IPS DF 4.7 (cell line): ENCODE results near the gene AKAP6.

Experiments
- DNase-seq: peaks from one replicate; pipeline ENCODE4 v3.0.0-alpha.2; 2013; ENCODE audit warnings: low spot score; ENCODE audit errors: extremely low read depth

Gene AKAP6, protein sequence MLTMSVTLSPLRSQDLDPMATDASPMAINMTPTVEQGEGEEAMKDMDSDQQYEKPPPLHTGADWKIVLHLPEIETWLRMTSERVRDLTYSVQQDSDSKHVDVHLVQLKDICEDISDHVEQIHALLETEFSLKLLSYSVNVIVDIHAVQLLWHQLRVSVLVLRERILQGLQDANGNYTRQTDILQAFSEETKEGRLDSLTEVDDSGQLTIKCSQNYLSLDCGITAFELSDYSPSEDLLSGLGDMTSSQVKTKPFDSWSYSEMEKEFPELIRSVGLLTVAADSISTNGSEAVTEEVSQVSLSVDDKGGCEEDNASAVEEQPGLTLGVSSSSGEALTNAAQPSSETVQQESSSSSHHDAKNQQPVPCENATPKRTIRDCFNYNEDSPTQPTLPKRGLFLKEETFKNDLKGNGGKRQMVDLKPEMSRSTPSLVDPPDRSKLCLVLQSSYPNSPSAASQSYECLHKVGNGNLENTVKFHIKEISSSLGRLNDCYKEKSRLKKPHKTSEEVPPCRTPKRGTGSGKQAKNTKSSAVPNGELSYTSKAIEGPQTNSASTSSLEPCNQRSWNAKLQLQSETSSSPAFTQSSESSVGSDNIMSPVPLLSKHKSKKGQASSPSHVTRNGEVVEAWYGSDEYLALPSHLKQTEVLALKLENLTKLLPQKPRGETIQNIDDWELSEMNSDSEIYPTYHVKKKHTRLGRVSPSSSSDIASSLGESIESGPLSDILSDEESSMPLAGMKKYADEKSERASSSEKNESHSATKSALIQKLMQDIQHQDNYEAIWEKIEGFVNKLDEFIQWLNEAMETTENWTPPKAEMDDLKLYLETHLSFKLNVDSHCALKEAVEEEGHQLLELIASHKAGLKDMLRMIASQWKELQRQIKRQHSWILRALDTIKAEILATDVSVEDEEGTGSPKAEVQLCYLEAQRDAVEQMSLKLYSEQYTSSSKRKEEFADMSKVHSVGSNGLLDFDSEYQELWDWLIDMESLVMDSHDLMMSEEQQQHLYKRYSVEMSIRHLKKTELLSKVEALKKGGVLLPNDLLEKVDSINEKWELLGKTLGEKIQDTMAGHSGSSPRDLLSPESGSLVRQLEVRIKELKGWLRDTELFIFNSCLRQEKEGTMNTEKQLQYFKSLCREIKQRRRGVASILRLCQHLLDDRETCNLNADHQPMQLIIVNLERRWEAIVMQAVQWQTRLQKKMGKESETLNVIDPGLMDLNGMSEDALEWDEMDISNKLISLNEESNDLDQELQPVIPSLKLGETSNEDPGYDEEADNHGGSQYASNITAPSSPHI (N-terminal part only)

DNA sequence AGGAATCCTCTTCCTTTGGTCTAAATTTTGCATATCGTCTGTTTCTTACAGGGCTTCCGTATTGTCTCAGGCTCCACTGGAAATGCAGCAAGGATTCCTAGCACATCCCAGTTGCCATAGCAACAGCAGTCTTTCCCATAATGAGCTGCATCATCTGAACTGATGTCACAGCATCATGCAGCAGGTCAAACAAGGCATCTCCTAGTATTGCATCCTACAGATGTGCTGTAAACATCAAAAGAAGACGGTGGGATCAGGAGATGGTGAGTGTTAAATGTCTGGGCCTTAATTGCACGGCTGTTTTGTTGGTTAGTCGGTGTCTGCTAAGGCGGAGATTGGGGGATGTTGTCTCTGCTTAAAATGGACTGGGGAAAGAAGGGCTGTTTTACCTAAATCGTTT is at the start of gene AKAP6:
Gene AKAP6, plus strand, starts transcription at position 153 of the 400 bp plus-strand sequence. CDS start 104,196 bp downstream, outside the sequence.
- no peak for DNase-seq

- DNase-seq = no peak
Observed at GRCh38 chr14:32286602-32287001, 42.5 kb upstream of the AKAP6 start.

DNA sequence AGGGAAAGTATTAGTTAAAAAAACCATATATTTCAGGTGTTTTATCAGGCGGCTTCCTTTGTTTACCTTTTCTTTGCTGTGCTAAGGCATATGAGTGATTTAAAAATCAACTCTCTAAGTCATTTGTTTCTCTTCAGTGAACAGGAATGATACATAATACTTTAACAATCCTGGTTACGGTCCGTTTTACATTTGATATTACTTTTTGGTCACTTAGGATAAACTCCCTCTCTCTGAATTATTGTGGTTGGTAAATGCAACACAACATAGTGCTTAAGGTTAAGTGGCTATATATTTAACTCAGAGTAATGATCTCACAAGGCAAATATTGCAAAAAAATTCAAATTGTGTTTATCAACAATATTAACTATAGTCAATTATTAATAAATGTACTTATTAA is 32.7 kb upstream of the AKAP6 start:
- no peak for DNase-seq

GRCh38 chr14:32298346-32298745 is 30.8 kb upstream of the AKAP6 start:
- no peak for DNase-seq

GRCh38 chr14:32300136-32300535 is 29.0 kb upstream of the AKAP6 start:
- no peak for DNase-seq

DNA sequence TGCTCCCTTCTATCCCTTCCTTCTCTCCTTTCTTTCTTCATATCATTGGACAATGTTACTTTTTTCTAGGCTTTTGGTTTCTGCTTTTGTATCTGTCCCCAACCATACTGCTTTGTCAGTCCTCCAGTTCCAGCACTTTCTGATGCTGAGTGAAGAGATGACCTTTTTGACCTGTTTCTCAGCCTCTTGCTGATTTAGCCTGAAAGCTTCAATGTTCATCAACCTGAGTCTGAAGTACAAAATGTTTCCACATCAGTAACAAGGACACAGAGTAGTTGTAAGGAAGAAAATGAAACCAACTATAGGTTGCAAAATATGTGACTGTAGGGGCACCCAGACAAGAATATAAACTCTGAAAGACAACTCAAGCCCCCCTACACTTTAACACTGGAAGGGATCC is 25.2 kb upstream of the AKAP6 start:
- no peak for DNase-seq

GRCh38 chr14:32304296-32304695 is 24.8 kb upstream of the AKAP6 start:
- DNase-seq = no peak

DNA sequence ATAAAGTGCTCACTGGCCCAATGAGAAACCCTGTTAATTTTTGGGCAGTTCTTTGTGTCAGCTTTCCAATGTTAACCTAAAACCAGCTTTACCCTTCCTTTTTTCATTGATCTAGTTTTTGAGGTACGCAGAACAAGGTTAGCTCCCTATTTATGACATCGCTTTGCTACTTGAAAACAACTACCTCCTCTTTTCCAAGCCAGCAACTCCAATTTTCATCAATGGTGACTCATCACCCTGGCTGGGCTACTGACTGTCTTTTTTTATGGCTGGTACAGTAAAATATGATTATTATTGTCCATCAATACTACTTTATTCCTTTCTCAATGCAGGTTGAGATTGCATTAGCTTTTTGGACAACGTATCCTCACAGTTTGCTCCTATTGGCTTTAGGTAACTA is 22.5 kb upstream of the AKAP6 start:
- DNase-seq = no peak

- no peak for DNase-seq
Observed at GRCh38 chr14:32307881-32308582, 21.1 kb upstream of the AKAP6 start.

- no peak for DNase-seq
Observed at GRCh38 chr14:32310876-32311275, 18.2 kb upstream of the AKAP6 start.

DNA sequence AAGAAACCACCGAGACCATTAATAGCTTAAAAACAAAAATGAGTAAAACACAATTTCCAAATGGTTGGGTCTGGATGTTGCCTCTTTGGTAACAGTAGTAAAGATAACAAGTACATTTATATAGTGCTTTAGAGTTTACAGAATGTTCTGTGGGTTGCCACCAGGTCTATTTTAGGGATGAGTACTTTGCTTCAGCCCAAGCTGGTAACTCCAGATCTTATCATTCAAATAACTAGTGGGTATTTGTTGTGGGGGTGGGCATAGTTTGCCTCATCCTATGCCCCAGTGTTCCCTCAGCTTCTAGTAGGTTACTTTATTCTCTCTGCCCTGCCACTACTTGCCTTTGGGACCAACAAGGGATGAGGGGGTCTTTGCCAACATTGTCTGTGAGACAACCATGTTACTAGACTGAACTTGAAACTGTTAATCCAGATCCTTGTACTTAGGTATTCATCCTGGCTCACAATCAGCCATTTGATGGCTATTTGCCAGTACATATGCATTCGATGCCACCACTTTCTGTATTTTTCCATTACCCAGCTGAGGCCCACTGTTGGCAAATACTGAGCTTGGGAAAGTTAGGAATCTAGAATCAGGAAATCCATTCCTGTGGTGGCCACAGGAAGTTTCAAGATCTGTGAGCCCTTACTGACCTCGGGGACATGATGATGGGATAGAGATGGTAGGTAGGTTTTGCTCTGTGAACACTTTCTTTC is 17.6 kb upstream of the AKAP6 start:
- no peak for DNase-seq

DNA sequence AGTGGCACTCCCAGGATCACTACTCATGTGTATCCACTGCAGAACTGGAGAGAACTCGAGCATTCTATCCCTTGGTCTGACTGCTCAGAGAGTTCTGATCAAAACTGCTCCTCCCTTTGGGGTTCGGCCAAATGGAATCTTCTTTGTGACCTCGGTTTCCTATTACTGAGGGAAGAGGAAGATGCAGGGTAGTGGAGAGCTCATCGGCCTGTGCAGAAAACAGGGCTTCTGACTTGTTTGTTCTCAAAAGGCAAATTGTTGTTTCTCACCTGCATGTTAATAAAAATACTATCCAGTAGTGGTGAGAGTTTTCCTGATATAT is 17.1 kb upstream of the AKAP6 start:
- DNase-seq = no peak

DNA sequence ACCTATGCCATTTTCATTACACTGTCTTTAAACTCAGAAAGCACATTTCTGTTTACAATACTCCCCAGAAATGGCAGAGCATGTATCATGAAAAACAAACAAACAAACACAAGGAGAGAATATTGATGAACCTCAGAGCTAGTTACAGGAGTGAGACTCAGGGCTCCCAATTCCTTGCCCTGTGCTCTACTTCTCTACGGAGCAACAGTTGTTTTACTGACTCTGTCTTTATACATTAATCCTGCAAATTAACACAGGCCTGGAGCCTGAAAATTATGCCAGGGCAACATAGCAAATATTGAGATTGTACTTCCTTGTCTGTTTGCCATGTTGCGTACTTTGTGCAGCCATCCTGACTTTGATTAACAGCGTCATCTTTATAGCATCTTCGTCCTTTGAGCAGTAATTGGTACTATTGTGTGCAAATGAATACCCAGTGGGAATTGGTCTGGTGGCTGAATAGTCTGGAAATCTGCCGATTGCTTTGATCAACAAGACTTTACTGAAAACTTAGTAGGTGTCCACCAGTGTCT is 15.2 kb upstream of the AKAP6 start:
- no peak for DNase-seq

DNA sequence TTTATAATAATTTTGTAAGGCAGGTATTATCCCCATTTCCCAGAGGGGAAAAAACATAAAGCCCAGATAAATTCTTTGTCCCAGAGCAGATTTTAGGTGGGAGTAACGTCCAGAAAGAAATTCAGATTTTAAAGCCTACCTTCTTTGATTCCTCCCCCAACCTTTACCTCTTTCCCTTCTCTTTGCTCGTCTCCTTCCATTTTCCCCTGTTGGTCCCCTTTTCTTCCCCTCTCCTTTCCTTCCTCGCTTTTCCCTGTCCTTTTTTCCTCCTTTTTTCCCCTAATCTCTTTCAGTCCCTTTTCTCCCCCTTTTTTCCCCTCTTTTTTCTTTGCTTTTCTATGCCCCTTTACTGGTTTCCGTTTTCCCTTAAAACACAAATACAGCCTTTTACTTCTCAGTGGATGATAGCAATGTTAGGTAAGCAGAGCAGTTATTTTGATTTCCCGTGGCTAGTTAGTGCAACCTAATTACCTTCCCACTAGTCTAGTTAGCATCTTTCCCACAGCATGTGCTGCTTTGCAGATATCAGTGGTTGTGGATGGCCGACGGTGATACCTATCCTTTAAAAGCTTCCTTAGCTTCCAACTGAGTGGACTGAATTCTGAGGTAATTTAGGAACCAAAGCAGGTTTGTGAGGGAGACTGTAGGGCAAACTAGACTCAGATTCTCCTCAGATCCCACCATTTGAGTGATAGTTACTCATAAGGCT is 10.9 kb upstream of the AKAP6 start:
- no peak for DNase-seq

- DNase-seq = no peak
Observed at GRCh38 chr14:32319368-32320049, 9.6 kb upstream of the AKAP6 start.

GRCh38 chr14:32324601-32325000 is 4.5 kb upstream of the AKAP6 start:
- no peak for DNase-seq

- no peak for DNase-seq
Observed at GRCh38 chr14:32327255-32327961, 1.7 kb upstream of the AKAP6 start.

DNA sequence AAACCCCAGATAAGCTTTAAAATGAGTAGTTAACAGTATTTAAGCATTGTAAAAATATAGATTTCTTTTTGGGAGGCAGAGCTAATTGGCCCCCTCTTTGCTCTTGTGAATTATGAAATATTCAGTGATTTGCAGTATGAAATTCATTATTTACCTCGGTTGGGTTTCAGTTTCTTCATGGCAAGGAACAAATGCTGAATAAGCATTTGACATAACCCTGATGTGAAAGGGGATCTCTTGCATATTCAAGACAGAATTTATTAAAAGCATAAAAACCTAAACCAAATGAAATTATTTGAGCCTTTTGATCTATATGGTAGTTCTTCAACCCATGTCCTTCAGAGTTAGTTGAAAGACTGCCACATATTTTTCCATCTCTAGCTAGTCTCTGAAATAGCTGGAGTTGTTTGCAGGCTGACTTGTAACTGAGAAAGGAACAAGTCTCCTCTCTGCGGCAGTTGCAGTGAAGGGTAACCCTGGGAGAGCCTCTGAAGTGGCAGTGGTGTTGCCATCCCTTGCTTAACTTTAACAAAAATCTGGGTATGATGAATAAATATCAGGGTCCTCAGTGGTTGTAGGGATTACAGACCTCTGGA is 690 bp downstream of the AKAP6 start:
- DNase-seq = no peak
